GM06990 (cell line): ENCODE measurements around the gene PLCG2.

ENCODE experiments used
- DNase-seq: peaks from one replicate; pipeline ENCODE4 v3.0.0-alpha.2; 2011; ENCODE audit not compliant: insufficient read length; ENCODE audit errors: extremely low read depth
- H3K27me3 ChIP-seq: replicated peaks from 2 replicates; pipeline ENCODE4 v1.6.0; 2011; ENCODE audit warnings: low read length; ENCODE audit not compliant: control insufficient read depth, insufficient read depth
- H3K36me3 ChIP-seq: 2 replicates; pipeline ENCODE4 v1.5.1; 2011; ENCODE audit warnings: low read length; ENCODE audit not compliant: control insufficient read depth, insufficient read depth
- H3K4me3 ChIP-seq: replicated peaks from 2 replicates; pipeline ENCODE4 v1.5.1; 2011; ENCODE audit warnings: low read depth, mild to moderate bottlenecking, control low read depth, low read length
- TF ChIP-seq, protein P1 (sequence below): IDR thresholded peaks from 2 replicates; pipeline ENCODE4 v1.5.1; 2011; ENCODE audit warnings: low read length, control low read depth, mild to moderate bottlenecking, inconsistent platforms; ENCODE audit not compliant: insufficient read depth, poor library complexity, severe bottlenecking

Gene PLCG2

DNA sequence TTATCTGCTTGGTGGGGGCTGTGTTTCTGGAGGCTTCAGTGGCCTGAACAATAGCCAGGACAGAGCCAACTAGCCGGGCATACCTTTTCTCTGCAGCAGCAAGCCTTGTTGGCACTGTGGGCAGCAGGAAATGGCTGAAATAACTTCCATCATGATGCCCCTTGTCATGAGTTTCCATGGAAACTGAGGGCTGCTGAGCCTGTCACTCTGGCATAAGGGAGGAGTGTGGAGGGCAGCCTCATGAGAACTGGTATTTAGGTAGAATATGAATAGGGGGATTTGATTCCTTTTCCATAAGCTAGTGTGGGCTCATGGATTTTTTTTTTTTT, 39.4 kb downstream of the PLCG2 start:
- Histone ChIP-seq H3K4me3 (peak overlapping the region; percentile 40), H3K36me3 (peaks cover 7% of the 10 kb centered on the region; the same call in 1 of the 2 replicates), H3K27me3 (no peaks in the 10 kb centered on the region)
- DNase-seq = no peak
- TF ChIP-seq, protein P1, sequence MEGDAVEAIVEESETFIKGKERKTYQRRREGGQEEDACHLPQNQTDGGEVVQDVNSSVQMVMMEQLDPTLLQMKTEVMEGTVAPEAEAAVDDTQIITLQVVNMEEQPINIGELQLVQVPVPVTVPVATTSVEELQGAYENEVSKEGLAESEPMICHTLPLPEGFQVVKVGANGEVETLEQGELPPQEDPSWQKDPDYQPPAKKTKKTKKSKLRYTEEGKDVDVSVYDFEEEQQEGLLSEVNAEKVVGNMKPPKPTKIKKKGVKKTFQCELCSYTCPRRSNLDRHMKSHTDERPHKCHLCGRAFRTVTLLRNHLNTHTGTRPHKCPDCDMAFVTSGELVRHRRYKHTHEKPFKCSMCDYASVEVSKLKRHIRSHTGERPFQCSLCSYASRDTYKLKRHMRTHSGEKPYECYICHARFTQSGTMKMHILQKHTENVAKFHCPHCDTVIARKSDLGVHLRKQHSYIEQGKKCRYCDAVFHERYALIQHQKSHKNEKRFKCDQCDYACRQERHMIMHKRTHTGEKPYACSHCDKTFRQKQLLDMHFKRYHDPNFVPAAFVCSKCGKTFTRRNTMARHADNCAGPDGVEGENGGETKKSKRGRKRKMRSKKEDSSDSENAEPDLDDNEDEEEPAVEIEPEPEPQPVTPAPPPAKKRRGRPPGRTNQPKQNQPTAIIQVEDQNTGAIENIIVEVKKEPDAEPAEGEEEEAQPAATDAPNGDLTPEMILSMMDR = no peak

DNA sequence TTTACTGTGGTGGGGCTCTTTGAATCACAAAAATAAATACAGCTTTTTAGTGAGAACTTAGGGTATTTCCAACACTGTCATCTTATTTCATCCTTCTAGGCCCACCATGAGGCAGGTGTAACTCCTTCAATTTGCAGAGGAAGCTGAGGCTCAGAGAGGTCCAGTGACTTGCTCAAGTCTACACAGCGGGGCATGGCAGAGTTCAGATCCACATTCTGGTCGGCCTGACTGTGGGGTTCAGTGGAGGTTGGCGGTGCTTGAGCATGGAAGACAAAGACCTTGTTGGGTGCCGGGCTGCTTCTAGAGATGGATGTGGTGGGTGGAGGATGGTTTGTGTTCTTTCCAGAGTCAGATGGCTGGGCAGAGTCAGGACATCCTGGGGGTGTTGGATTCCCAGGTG, 39.8 kb downstream of the PLCG2 start:
- DNase-seq = no peak
- H3K36me3 ChIP-seq = peaks cover 7% of the 10 kb centered on the region; the same call in 1 of the 2 replicates
- H3K4me3 ChIP-seq = 0 out of 2 replicates have a peak overlapping the region, but pooled peaks have one; percentile 22
- TF ChIP-seq, protein P1 = no peak
- no peaks in the 10 kb centered on the region for H3K27me3 ChIP-seq

DNA sequence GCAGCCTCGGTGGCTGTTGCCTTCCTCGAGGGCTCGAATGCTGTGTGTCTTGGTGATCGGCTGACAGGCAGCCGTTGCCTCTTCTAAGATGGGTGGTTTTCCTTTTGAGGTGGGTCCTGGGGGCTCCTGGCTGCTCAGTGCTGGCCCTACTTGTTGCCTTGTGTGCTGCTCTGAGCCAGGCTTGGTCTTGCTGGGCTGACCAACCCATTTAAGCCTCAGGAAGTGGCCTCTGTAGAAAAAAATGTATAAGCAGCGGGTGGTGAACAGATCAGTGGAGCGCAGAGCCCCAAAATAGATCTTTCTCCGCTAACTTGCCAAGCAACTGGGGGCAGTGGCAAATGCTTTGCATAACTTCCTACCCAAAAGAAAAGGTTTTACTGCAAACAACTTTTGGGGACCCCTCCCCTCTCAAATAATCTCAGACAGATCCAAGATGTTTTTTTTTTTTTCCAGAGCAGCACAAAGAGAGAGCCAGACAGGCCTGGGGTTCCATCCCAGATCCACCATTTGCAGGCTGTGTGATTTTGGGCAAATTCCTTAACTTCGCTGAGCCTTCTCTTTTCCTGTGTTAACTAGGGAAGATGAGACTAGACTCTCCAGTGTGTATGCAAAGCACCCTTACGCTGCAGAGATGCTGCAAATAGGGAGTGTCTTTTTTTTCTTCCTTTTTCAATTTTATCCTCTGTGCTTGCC, 42.5 kb downstream of the PLCG2 start:
- Histone ChIP-seq H3K27me3 (no peaks in the 10 kb centered on the region), H3K36me3 (peaks cover 13% of the 10 kb centered on the region), H3K4me3 (peak overlapping the region; percentile 60)
- peak; percentile 81 for DNase-seq
- TF ChIP-seq, protein P1 = no peak

DNA sequence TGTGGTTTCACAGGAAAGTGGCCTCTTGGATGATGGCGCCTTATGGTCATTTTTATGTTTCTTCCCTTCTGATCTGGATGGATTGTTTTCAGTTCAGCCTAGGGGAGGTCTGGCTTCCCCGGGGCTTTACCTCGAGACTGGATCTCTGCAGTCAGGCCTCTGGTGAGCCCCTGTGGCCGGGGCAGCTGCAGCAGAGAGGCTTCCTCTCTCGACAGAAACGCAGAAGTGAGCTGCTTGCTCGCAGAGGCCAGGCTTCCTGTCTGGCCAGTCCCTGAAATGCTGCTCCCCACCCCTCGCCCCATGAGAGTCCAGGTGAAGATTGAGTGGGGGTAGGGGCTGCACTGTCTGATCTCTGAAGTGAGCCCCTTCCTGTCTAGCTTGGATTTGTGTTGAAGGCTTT, 44.0 kb downstream of the PLCG2 start:
- TF ChIP-seq, protein P1 = peak; percentile 37
- Histone ChIP-seq H3K4me3 (peak overlapping the region; percentile 60), H3K27me3 (no peaks in the 10 kb centered on the region), H3K36me3 (peaks cover 19% of the 10 kb centered on the region)
- peak; percentile 79 for DNase-seq

DNA sequence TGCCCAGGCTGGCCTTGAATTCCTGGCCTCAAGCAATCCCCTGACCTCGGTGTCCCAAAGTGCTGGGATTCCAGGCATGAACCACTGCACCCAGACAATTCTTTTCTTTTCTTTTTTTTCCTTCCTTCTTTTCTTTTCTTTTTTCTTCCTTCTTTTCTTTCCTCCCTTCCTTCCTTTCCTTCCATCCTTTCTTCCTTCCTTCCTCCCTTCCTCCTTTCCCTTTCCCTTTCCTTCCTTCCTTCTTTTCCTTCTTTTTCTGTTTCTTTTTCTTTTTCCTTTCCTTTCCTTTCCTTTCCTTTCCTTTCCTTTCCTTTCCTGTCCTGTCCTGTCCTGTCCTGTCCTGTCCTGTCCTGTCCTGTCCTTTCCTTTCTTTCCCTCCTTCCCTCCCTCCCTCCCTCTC, 44.6 kb downstream of the PLCG2 start:
- TF ChIP-seq, protein P1 = no peak
- no peak for DNase-seq
- Histone ChIP-seq H3K4me3 (peak overlapping the region; percentile 60; the same call in 1 of the 2 replicates), H3K36me3 (peaks cover 16% of the 10 kb centered on the region), H3K27me3 (no peaks in the 10 kb centered on the region)
